HG02973 (cell line): Measurements from ENCODE around the gene HS3ST4.
"Not testable (repeated sequence)": the region's sequence is repeated elsewhere in the genome, so short reads cannot be mapped to it uniquely, and the experiment has no call there.

Source experiments
- ATAC-seq: cut with Tn5 transposase; IDR thresholded peaks from one replicate; pipeline ENCODE4 v1.9.1; 2021; ENCODE audit warnings: moderate library complexity; ENCODE audit not compliant: unreplicated experiment

The HS3ST4 gene

GRCh38 chr16:25966172-25967097 is 274.7 kb downstream of the HS3ST4 start:
- ATAC-seq: peak; percentile 97

- ATAC-seq: no peak
Observed at GRCh38 chr16:25977121-25977520, 285.4 kb downstream of the HS3ST4 start.

- no peak for ATAC-seq
Observed at GRCh38 chr16:25978218-25978617, 286.5 kb downstream of the HS3ST4 start.

GRCh38 chr16:25988084-25988483 is 296.3 kb downstream of the HS3ST4 start:
- ATAC-seq: no peak

- no peak for ATAC-seq
Observed at GRCh38 chr16:25988882-25989281, 297.1 kb downstream of the HS3ST4 start.

- ATAC-seq: no peak
Observed at GRCh38 chr16:25996052-25996451, 304.3 kb downstream of the HS3ST4 start.

GRCh38 chr16:26005336-26005735 is 313.6 kb downstream of the HS3ST4 start:
- ATAC-seq: no peak

GRCh38 chr16:26012376-26012775 is 320.6 kb downstream of the HS3ST4 start:
- ATAC-seq: no peak

- no peak for ATAC-seq
Observed at GRCh38 chr16:26015776-26016175, 324.0 kb downstream of the HS3ST4 start.

GRCh38 chr16:26016989-26017388 is 325.2 kb downstream of the HS3ST4 start:
- ATAC-seq: no peak

GRCh38 chr16:26019381-26020242 is 327.9 kb downstream of the HS3ST4 start:
- ATAC-seq: no peak

- ATAC-seq: no peak
Observed at GRCh38 chr16:26026709-26027450, 335.1 kb downstream of the HS3ST4 start.

- ATAC-seq: no peak
Observed at GRCh38 chr16:26031286-26031685, 339.5 kb downstream of the HS3ST4 start.

GRCh38 chr16:26032661-26033060 is 340.9 kb downstream of the HS3ST4 start:
- ATAC-seq: not testable (repeated sequence)

GRCh38 chr16:26041952-26042668 is 350.4 kb downstream of the HS3ST4 start:
- ATAC-seq: no peak

GRCh38 chr16:26050472-26050871 is 358.7 kb downstream of the HS3ST4 start:
- no peak for ATAC-seq

GRCh38 chr16:26051063-26051462 is 359.3 kb downstream of the HS3ST4 start:
- ATAC-seq: no peak

GRCh38 chr16:26053889-26054288 is 362.1 kb downstream of the HS3ST4 start:
- no peak for ATAC-seq

- ATAC-seq: no peak
Observed at GRCh38 chr16:26058326-26058725, 366.6 kb downstream of the HS3ST4 start.

- ATAC-seq: no peak
Observed at GRCh38 chr16:26070302-26071100, 378.7 kb downstream of the HS3ST4 start.
